SH-SY5Y (cell line): ENCODE results near the gene TRAPPC14.

Source experiments
- GATA2 ChIP-seq: IDR thresholded peaks from 2 replicates; pipeline ENCODE4 v1.6.1; 2011; ENCODE audit warnings: mild to moderate bottlenecking, low read depth, low read length
- GATA3 ChIP-seq: IDR thresholded peaks from 2 replicates; pipeline ENCODE4 v1.6.1; 2011; ENCODE audit warnings: low read depth, mild to moderate bottlenecking, low read length, moderate library complexity

GRCh38 chr7:100189061-100189460 is 30.5 kb upstream of the TRAPPC14 start:
- TF ChIP-seq GATA3 (no peak), GATA2 (no peak)
